ENCODE measurements around the gene COL5A1.
"Not testable (repeated sequence)": the region's sequence is repeated elsewhere in the genome, so short reads cannot be mapped to it uniquely, and the experiment has no call there.

Gene COL5A1

GRCh38 chr9:134641990-134642384 is 384 bp downstream of the COL5A1 start:
- DNase-seq = no peak

DNA sequence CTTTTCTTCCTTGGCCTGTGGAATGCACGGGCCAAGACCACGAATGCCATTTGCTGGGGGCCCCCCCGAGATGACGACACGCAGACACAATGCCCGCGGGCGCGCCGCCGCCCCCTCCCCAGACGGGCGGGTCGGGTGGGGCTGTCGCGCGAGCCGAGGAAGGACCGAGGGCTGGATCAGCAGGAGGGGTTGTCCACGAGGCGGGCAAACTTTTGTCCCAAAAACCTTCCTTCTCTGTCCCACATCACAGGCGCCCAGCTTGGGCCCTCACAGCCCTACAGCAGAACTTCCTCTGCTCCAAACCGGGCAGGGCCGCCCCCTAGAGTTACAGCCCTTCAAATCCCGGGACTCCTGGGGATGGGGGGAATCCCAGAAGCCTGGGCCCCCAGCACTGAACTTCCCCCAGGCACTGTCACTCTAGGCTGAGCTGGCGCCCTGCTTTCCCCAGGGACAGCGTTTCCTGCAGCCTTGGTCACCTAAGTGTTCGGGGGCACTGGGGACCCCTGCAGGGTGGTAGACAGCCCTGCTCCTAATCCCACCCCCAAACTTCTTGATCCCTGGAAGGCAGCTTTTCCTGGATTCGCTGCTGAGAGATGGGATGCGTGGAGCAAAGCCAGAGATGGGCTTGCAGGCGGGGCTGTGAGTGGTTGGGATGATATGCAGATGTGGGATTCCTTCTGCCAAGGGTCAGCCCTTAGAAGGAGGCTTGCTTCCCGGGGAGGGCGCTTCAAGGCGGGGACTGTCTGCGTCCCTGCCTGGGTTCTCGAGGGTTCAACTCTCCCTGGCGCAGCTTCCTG is 980 bp downstream of the COL5A1 start:
- no peak for DNase-seq

DNA sequence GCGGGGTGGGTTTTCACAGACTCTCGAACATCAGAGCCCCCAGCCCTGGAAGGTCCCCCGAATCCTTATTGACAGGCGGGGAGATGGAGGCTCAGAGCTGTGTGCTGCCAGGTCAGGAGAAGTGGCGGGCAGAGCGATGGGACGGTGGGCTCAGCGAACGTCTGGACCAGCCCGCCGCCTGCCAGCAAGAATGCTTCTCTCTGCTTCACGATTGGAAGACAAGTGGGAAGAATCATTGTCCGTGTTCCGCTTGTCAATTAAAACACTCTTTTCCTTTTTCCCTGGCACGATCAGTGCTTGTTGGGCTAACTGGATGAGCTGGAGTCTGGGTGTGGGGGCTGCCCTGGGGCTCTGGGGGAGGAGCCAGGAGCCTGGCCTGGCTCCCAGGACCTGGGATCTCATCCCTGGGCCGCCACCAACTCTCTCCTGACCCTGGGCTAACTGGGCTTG is 1.6 kb downstream of the COL5A1 start:
- no peak for DNase-seq

GRCh38 chr9:134644401-134644724 is 2.8 kb downstream of the COL5A1 start:
- not testable (repeated sequence) for DNase-seq

GRCh38 chr9:134644725-134645606 is 3.4 kb downstream of the COL5A1 start:
- DNase-seq = no peak

DNA sequence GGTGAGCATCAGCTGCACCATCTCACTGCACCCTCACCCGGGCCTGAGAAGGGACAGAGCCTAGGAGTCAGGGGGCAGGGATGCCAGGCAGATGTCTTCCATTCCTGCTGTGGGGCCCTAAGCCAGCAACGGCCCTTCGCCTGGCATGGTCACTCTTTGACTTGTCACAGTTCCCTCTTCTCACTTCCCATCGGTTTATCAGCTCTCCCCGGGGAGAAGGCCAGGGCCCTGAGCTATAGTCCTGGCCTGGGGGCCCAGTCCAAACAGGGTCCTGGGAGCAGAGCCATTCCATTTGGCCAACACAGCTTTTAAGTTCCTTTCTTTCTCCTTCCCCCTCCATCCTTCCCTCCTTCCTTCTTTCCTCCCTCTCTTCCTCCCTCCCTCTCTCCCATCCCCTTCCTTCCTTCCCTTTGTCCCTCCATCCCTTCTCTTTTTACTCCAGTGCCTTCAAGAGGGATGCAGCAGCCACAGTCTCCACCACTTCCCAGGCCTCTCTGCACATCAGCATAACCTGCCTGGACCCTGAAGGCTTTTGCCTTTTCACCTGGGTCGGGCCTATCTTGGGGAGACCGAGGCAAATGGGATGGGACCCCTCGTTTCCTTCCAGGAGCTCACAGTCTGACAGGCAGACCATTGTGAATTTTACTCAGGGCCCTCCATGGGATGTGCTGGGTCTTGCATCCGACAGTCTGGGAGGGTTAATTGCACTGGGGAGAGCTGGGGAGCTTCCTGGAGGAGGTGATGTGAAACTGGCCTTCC is 4.2 kb downstream of the COL5A1 start:
- no peak for DNase-seq

GRCh38 chr9:134647359-134648080 is 5.9 kb downstream of the COL5A1 start:
- DNase-seq = no peak

DNA sequence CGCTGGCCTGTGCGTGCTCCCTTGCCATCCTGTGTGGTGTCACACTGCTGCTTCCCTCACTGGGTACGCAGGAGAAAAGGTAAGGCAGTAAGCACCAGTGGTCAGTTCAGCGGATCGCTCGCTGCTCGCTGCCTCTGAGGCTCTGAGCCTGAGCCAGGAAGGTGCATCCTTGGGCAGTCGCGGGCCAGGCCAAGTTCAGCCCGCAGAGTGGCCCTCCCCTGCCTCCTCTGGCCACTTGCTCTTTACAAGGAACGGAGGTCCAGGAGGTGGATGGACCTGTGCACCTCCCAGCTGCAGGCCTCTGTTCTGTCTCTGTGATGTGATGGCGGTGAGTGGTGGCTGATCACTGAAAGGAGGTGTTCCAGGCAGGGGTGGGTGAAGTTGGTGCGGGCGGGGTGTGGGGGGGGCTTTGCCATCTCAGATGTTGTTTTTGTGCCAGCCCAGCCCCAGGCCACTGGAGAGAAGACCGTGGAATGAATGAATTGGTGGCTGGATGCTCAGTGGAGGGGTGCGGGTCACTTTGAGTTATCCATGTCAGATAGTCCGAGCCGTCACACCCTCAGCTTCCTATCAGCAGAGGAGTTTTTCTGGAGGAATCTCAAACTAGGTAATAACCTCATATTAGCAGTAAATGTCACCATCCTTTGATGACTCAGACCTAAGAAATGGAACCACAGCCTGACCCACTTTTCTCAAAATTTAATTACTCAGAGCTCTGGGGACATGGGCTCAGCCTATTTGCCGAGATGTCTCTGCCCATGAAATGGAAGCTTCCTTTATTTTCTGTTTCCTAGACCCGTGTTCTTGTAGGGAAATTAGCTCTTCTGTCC is 7.3 kb downstream of the COL5A1 start:
- DNase-seq = no peak

- no peak for DNase-seq
Observed at GRCh38 chr9:134650431-134651190, 9.0 kb downstream of the COL5A1 start.

DNA sequence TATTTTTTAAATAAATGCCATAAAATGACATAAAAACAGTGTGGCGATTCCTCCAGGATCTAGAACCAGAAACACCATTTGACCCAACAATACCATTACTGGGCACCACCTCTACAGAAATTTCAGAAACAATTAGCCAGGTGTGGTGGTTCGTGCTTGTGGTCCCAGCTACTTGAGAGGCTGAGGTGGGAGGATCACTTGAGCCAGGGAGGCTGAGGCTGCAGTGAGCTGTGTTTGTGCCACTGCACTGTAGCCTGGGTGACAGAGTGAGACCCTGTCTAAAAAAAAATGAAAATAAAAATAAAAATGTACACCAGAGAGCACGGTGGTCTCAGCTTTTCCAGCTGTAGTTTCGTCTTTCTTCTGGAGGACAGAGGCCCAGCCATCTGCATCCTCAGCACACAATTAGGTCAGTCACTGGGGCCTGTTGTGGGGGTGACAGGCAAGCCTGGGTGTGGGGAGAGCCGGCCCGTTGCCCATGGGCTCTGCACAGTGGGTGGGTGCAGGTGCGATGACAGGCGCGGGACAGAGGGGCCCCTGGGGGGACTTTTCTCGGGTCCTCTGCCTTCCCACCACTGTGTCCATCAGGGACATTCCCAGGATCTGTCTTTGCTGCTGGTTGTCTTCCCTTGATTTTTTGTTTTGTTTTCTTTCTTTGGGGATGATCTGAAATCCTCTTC is 9.8 kb downstream of the COL5A1 start:
- no peak for DNase-seq

- DNase-seq = no peak
Observed at GRCh38 chr9:134652291-134653225, 11.0 kb downstream of the COL5A1 start.

- no peak for DNase-seq
Observed at GRCh38 chr9:134653259-134654009, 11.8 kb downstream of the COL5A1 start.

- DNase-seq = no peak
Observed at GRCh38 chr9:134655101-134655500, 13.5 kb downstream of the COL5A1 start.

GRCh38 chr9:134655586-134656333 is 14.2 kb downstream of the COL5A1 start:
- no peak for DNase-seq

DNA sequence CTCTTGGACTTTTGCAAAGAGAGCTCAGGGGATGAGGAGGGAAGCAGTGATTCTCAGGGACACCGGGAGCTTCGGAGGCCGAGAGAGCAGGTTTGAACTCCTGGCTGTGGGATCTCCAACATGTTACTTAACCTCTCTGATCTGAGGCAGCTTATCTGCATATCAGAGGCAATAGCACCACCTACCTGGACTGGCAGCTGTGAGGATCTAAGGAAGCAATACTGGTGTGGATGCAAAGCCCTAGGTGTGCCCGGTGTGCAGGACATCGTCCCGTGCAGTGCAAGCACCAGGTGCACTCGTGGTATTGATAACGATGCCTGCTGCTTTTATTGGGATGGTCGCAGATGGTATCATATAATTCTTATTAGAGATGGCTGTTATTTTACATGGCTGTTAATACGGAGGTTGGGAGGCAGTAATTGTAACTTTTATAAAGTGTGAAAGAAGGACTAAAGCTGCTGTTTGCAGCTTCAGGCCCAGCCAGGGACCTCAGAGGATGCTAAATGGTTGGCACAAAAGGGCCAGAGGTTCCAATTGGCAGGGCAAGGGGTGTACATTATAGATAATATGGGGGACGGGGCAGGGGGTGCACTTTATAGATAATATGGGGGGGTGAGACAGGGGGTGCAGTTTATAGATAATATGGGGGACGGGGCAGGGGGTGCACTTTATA is 14.9 kb downstream of the COL5A1 start:
- DNase-seq = no peak

GRCh38 chr9:134657666-134658377 is 16.2 kb downstream of the COL5A1 start:
- DNase-seq = no peak

Measured in COR-L47 (cell line).